ENCODE measurements around the gene ERGIC1.
"Not testable (repeated sequence)": the region's sequence is repeated elsewhere in the genome, so short reads cannot be mapped to it uniquely, and the experiment has no call there.

ERGIC1 gene

GRCh38 chr5:172845576-172845975 lies 11.5 kb downstream of the ERGIC1 start:
- Histone ChIP-seq H4K20me1 (ENCODE audit: insufficient read depth) (no peaks in the 10 kb centered on the region), H3K27me3 (ENCODE audit: insufficient read depth, low read depth) (no peaks in the 10 kb centered on the region), H3K4me3 (IDR thresholded peaks at IDR 0.05; ENCODE audit: insufficient read depth, low read depth, low read length) (no peak overlapping the region), H3K4me2 (no peak overlapping the region), H2AFZ (ENCODE audit: low read depth) (no peak overlapping the region), H3K79me2 (ENCODE audit: insufficient read depth, low read depth) (peaks cover 87% of the 10 kb centered on the region), H3K27ac (no peak overlapping the region), H3K9ac (no peak overlapping the region), H3K4me1 (ENCODE audit: low read depth, poor library complexity, severe bottlenecking) (no peaks in the 10 kb centered on the region), H3K36me3 (ENCODE audit: insufficient read depth) (no peaks in the 10 kb centered on the region)
- TF ChIP-seq CTCF (conservative IDR thresholded peaks at IDR 0.05; ENCODE audit: low read depth, low read length): no peak

GRCh38 chr5:172846249-172846648 lies 12.2 kb downstream of the ERGIC1 start:
- H3K27me3 ChIP-seq (ENCODE audit: insufficient read depth, low read depth): no peaks in the 10 kb centered on the region
- no peaks in the 10 kb centered on the region for H3K36me3 ChIP-seq (ENCODE audit: insufficient read depth)
- H4K20me1 ChIP-seq (ENCODE audit: insufficient read depth): no peaks in the 10 kb centered on the region
- no peak overlapping the region for H3K4me3 ChIP-seq (IDR thresholded peaks at IDR 0.05; ENCODE audit: insufficient read depth, low read depth, low read length)
- no peak for TF ChIP-seq CTCF (conservative IDR thresholded peaks at IDR 0.05; ENCODE audit: low read depth, low read length)
- no peak overlapping the region for H3K9ac ChIP-seq
- H3K4me1 ChIP-seq (ENCODE audit: low read depth, poor library complexity, severe bottlenecking): no peaks in the 10 kb centered on the region
- no peak overlapping the region for H3K4me2 ChIP-seq
- H3K79me2 ChIP-seq (ENCODE audit: insufficient read depth, low read depth): peaks cover 89% of the 10 kb centered on the region
- H2AFZ ChIP-seq (ENCODE audit: low read depth): no peak overlapping the region
- H3K27ac ChIP-seq: no peak overlapping the region

DNA sequence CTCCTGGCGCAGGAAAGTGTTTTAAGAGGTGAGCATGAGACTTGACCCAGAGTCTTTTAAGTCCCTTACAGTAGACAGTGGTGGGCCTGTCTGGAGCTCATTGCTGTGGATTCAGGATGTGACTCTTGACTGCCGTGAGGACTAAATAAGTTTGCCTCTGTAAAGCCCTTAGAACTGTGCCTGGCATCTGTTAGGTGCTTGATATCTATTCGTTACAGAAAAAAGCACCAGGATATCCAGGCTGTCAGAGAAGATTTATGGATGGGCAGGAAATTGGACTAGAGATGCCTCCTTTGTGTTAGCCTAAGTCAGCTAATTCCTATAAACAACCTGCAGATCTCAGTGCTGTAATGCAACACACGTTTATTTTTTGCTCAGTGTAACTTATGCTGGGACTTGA lies 12.6 kb downstream of the ERGIC1 start:
- Histone ChIP-seq H3K36me3 (ENCODE audit: insufficient read depth) (no peaks in the 10 kb centered on the region), H3K4me1 (ENCODE audit: low read depth, poor library complexity, severe bottlenecking) (no peaks in the 10 kb centered on the region), H3K27me3 (ENCODE audit: insufficient read depth, low read depth) (no peaks in the 10 kb centered on the region), H3K79me2 (ENCODE audit: insufficient read depth, low read depth) (peaks cover 89% of the 10 kb centered on the region), H3K27ac (no peak overlapping the region), H3K9ac (no peak overlapping the region), H3K4me3 (IDR thresholded peaks at IDR 0.05; ENCODE audit: insufficient read depth, low read depth, low read length) (no peak overlapping the region), H2AFZ (ENCODE audit: low read depth) (no peak overlapping the region), H3K4me2 (no peak overlapping the region), H4K20me1 (ENCODE audit: insufficient read depth) (no peaks in the 10 kb centered on the region)
- no peak for TF ChIP-seq CTCF (conservative IDR thresholded peaks at IDR 0.05; ENCODE audit: low read depth, low read length)

GRCh38 chr5:172847584-172847983 lies 13.5 kb downstream of the ERGIC1 start:
- H3K4me3 ChIP-seq (IDR thresholded peaks at IDR 0.05; ENCODE audit: insufficient read depth, low read depth, low read length); H3K4me2 ChIP-seq; H2AFZ ChIP-seq (ENCODE audit: low read depth); H4K20me1 ChIP-seq (ENCODE audit: insufficient read depth); H3K4me1 ChIP-seq (ENCODE audit: low read depth, poor library complexity, severe bottlenecking); H3K27me3 ChIP-seq (ENCODE audit: insufficient read depth, low read depth); H3K27ac ChIP-seq; H3K9ac ChIP-seq; H3K36me3 ChIP-seq (ENCODE audit: insufficient read depth): not testable (repeated sequence)
- H3K79me2 ChIP-seq (ENCODE audit: insufficient read depth, low read depth): peaks cover 89% of the 10 kb centered on the region

DNA sequence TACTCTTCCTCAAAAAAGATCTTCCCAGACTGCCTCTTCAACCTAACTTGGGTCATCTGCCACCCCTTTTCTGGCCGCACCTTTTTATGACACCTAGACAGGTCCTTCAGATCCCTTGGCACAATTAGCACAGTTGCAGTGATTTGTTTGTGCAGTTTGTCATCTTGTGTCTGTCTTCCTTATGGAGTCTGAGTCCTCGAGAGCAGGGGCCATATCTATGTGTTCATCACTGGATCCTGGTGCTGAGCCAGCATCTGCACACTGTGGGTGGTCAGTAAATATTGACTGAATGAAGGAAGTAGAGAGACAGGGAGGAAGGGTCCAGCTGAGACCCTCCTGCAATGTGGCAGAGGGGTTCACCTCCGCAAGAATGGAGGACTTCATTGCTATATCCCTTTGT lies 14.4 kb downstream of the ERGIC1 start:
- H3K4me3 ChIP-seq (IDR thresholded peaks at IDR 0.05; ENCODE audit: insufficient read depth, low read depth, low read length): no peak overlapping the region
- no peak overlapping the region for H3K4me2 ChIP-seq
- no peak overlapping the region for H3K9ac ChIP-seq
- no peak overlapping the region for H2AFZ ChIP-seq (ENCODE audit: low read depth)
- H3K27ac ChIP-seq: no peak overlapping the region
- no peak for TF ChIP-seq CTCF (conservative IDR thresholded peaks at IDR 0.05; ENCODE audit: low read depth, low read length)
- H3K79me2 ChIP-seq (ENCODE audit: insufficient read depth, low read depth): peaks cover 85% of the 10 kb centered on the region
- no peaks in the 10 kb centered on the region for H4K20me1 ChIP-seq (ENCODE audit: insufficient read depth)
- H3K4me1 ChIP-seq (ENCODE audit: low read depth, poor library complexity, severe bottlenecking): peaks cover 12% of the 10 kb centered on the region
- no peaks in the 10 kb centered on the region for H3K27me3 ChIP-seq (ENCODE audit: insufficient read depth, low read depth)
- no peaks in the 10 kb centered on the region for H3K36me3 ChIP-seq (ENCODE audit: insufficient read depth)

Measured in KMS-11 (cell line).